Psoas muscle (tissue), 8 donors: ENCODE measurements around the gene ZNF260. TPM values are rescaled to one million over a fixed set of nuclear protein-coding genes. Genes with fewer than 3 reads are reported as not detected.
A peak's percentile ranks its signal among the peaks of the same experiment; 100 is the strongest.

Experiments used
- ATAC-seq, 4 donors: fragments of 200-7000 bp; cut with Tn5 transposase; one replicate each; pipeline ENCODE4 v1.9.1; 2020; ENCODE audit warnings: moderate library complexity in 3 of 4, mild to moderate bottlenecking in 2 of 4
- DNase-seq, 2 donors: peaks; one replicate each; pipeline ENCODE4 v3.0.0-alpha.2; 2020
- H3K27ac ChIP-seq: fragments of 200-600 bp; one replicate; pipeline ENCODE4 v1.8.0; 2022
- H3K27me3 ChIP-seq, 3 donors: fragments of 200-600 bp in 1 of 3; one replicate each; pipeline versions ENCODE4 v1.6.1 to v1.8.0; 2013 to 2022; ENCODE audit warnings: low read length in 2 of 3, mild to moderate bottlenecking in 2 of 3, moderate library complexity in 1 of 3; ENCODE audit not compliant: insufficient read depth in 3 of 3
- H3K36me3 ChIP-seq, 2 donors: fragments of 200-600 bp in 1 of 2; one replicate each; pipeline versions ENCODE4 v1.6.1 to v1.8.0; 2013 to 2022; ENCODE audit warnings: low read depth in 1 of 2, mild to moderate bottlenecking in 1 of 2, moderate library complexity in 1 of 2; ENCODE audit not compliant: insufficient read depth in 1 of 2
- H3K4me1 ChIP-seq: fragments of 200-600 bp; one replicate; pipeline ENCODE4 v1.8.0; 2022
- H3K4me3 ChIP-seq: fragments of 200-600 bp; one replicate; pipeline ENCODE4 v1.8.0; 2022; ENCODE audit warnings: mild to moderate bottlenecking
- H3K9me3 ChIP-seq: fragments of 200-600 bp; one replicate; pipeline ENCODE4 v1.8.0; 2022
- whole genome bisulfite sequencing, 3 donors: extraction: QIAGEN DNeasy Blood & Tissue Kit; methylation state at CpG; one replicate each; pipeline versions ENCODE4 v1.1.6 to v1.1.7; 2013; 5-methylcytosine and 5-hydroxymethylcytosine counted together
- intact Hi-C, 2 donors: fragments of 100-400 bp; cut with DNase I; formaldehyde crosslinking; loops; one replicate each; pipeline versions ENCODE4 v1.11.0 to v1.14.2; 2022
- polyA plus RNA-seq, 3 donors: library from polyadenylated mRNA; stranded (reverse); fragments of 200-250 nt; gene quantifications; one replicate each; pipeline ENCODE4 v1.2.3, GENCODE V29; 2013
- total RNA-seq, 4 donors: library from RNA; stranded (reverse); fragmentation: NEBNext Ultra II Directional in 2 of 4; extraction: Animal tissue kit (Norgen Biotek cat#: 25700) in 2 of 4; gene quantifications; one replicate each; pipeline versions ENCODE4 v1.2.1 to v1.2.4, GENCODE V29; 2021 to 2023
- TF ChIP-seq, protein P1 (sequence below): fragments of 200-600 bp; IDR thresholded peaks from one replicate; pipeline ENCODE4 v1.8.0; 2022; ENCODE audit warnings: antibody characterized with exemption
- donor health status: healthy with polysubstance abuse.
- donor health status: DM: no; HTN: no; CAD: no; lungs with moderate emphysema.
- donor health status: Bipolar disorder and iron deficiency.
- donor health status: healthy.
- donor health status: DM: yes; HTN: yes; CAD: no.
- donor health status: DM: no; HTN: no; CAD: no.
- donor health status: DM: no; HTN: no; CAD: no.
- donor health status: DM: yes; HTN: yes; CAD: no.

The ZNF260 gene
- total and polyA plus RNA-seq, 7 donors, result 1.2 to 5.6 (median 2.5) TPM

DNA sequence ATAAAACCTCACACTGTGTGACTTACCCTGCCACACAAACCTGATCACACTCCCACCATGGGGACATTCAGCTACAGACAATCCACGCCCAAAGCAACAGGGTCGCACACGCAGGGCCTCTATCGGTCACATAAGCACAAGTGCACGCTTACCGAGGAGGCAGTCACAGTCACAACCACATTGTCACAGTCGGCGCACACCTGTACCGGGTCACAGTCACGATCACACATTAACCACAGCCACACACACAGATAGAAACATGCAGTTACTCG, 39.3 kb downstream of the ZNF260 start:
- peak overlapping the region; percentile 96 for H3K27ac ChIP-seq
- H3K4me1 ChIP-seq, result peaks cover 9% of the 10 kb centered on the region
- DNase-seq, result peak in 1 of 2 donors; percentile 15
- peaks cover 22% of the 10 kb centered on the region for H3K9me3 ChIP-seq
- TF ChIP-seq, protein P1, sequence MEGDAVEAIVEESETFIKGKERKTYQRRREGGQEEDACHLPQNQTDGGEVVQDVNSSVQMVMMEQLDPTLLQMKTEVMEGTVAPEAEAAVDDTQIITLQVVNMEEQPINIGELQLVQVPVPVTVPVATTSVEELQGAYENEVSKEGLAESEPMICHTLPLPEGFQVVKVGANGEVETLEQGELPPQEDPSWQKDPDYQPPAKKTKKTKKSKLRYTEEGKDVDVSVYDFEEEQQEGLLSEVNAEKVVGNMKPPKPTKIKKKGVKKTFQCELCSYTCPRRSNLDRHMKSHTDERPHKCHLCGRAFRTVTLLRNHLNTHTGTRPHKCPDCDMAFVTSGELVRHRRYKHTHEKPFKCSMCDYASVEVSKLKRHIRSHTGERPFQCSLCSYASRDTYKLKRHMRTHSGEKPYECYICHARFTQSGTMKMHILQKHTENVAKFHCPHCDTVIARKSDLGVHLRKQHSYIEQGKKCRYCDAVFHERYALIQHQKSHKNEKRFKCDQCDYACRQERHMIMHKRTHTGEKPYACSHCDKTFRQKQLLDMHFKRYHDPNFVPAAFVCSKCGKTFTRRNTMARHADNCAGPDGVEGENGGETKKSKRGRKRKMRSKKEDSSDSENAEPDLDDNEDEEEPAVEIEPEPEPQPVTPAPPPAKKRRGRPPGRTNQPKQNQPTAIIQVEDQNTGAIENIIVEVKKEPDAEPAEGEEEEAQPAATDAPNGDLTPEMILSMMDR, result no peak
- peaks cover 0 to 8% of the 10 kb centered on the region in 2 donors for H3K36me3 ChIP-seq
- intact Hi-C loops, result loop anchor here in 1 of 2 donors (2.0 kb wide), 1 partner anchor 40 kb away; the partner anchor contains the start of gene ZNF260
- no peaks in the 10 kb centered on the region for H3K27me3 ChIP-seq
- H3K4me3 ChIP-seq, result peak overlapping the region; percentile 97
- ATAC-seq, result peak; percentile 17 to 29 (median 22)
- WGBS, 3 donors, result 0% methylated on average over 11 of the region's 11 CpGs

DNA sequence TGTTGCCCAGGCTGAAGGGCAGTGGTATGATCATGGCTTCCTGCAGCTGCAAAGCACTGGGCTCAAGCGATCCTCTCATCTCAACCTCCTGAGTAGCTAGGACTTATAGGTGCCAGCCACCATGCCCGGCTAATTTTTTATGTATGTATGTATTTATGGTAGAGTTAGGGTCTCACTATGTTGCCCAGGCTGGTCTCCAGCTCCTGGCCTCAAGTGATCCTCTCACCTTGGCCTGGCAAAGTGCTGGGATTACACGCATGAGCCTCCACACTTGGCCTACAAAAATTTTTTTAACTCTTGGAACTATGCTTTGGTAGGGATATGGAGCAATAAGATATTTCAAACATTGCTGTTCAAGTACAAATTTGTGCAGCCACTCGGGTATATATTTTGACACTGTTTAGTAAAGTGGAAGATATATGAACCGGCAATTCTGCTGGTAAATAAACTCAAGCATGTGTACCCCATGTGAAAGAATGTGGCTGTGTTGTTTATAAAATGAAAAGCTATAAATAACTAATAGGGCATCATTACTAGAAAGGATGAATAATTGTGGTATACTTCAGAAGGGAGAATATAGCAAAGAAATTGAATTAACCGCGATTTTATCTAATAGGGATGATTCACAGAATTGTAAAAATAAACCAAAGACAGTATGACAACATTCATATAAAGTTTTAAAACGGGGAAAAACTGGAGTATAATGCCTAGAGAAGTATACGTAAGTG, 39.8 kb downstream of the ZNF260 start:
- Histone ChIP-seq H3K9me3 (peaks cover 21% of the 10 kb centered on the region), H3K4me1 (peaks cover 9% of the 10 kb centered on the region), H3K27me3 (no peaks in the 10 kb centered on the region), H3K4me3 (peak overlapping the region; percentile 97), H3K36me3 (peaks cover 0 to 8% of the 10 kb centered on the region in 2 donors), H3K27ac (peak overlapping the region; percentile 96)
- TF ChIP-seq, protein P1, result no peak
- no peak for ATAC-seq
- no peak for DNase-seq
- intact Hi-C loops, result loop anchor here in 1 of 2 donors (2.0 kb wide), 1 partner anchor 41 kb away; the partner anchor contains the start of gene ZNF260
- 50 to 56% (median 51%) methylated on average over 9 of the region's 9 CpGs for WGBS, 3 donors

DNA sequence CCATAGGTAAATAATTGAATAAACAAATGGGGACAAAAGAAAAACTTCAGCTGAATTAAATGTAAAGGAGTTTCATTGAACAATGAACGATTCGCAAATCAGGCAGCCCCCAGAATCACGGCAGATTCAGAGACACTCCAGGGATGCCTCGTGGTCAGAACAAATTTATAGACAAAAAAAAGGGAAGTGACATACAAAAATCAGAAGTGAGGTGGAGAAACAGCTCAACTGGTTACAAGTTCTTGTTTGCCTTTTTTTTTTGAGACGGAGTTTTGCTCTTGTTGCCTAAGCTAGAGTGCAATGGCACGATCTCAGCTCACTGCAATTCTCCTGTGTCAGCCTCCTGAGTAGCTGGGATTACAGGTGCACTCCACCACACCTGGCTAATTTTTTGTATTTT, 44.4 kb downstream of the ZNF260 start:
- 96 to 98% (median 97%) methylated on average over 6 of the region's 6 CpGs for WGBS, 3 donors
- DNase-seq (no peak), ATAC-seq (no peak)
- Histone ChIP-seq H3K4me3 (no peak overlapping the region), H3K36me3 (peaks cover 0 to 17% of the 10 kb centered on the region in 2 donors), H3K4me1 (peaks cover 8% of the 10 kb centered on the region), H3K9me3 (peaks cover 29% of the 10 kb centered on the region), H3K27me3 (no peaks in the 10 kb centered on the region), H3K27ac (no peak overlapping the region)
- intact Hi-C loops, result no loop called here
- TF ChIP-seq, protein P1, result no peak

DNA sequence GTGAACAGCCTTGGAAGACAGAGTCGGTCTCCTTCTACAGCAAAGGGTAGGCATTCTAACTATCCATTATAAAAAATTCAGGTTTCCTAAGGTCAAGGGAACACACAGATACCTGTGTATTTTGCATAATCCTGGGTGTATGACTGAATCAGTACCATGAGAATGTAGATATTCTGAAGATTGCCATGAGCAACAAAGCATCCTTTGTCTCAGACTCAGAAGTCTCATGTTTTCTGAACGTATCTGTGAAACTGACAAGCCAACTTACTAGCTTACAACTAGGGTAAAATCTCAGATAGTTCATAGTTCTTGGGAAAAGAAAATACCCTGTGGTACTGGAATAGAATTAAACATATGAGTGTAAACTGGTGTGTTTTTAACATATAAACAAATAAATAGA, 45.2 kb downstream of the ZNF260 start:
- Histone ChIP-seq H3K27ac (no peak overlapping the region), H3K36me3 (peaks cover 0 to 17% of the 10 kb centered on the region in 2 donors), H3K9me3 (peaks cover 29% of the 10 kb centered on the region), H3K4me3 (no peak overlapping the region), H3K4me1 (peaks cover under 1% of the 10 kb centered on the region), H3K27me3 (no peaks in the 10 kb centered on the region)
- ATAC-seq (no peak), DNase-seq (no peak)
- TF ChIP-seq, protein P1, result no peak
- 87 to 95% (median 91%) methylated on average over 2 of the region's 2 CpGs for WGBS, 3 donors
- intact Hi-C loops, result no loop called here

Other genes starting within 250 kb of the ZNF260 start
- gene ZFP14, start 149.1 kb downstream of the ZNF260 start, total RNA-seq, result 1 to 10 TPM in 1 of 4 donors, under 1 TPM in 3; 0.69 to 3.5 (median 0.91) TPM
- 1 to 10 TPM in 1 of 3 donors, under 1 TPM in 2; 0.24 to 2.5 (median 0.55) TPM for gene ZFP14, start 149.1 kb downstream of the ZNF260 start, polyA plus RNA-seq
- gene ZFP82, start 109.6 kb downstream of the ZNF260 start, total RNA-seq, result 1 to 10 TPM in 3 of 4 donors, under 1 TPM in 1; 0.55 to 2.1 (median 1.4) TPM
- gene ZFP82, start 109.6 kb downstream of the ZNF260 start, polyA plus RNA-seq, result 1 to 10 TPM in 2 of 3 donors, under 1 TPM in 1; 1.00 to 1.2 (median 1.1) TPM
- gene ZNF566, start 38.7 kb downstream of the ZNF260 start, total RNA-seq, result 1 to 10 TPM; 5.2 to 8.0 (median 6.1) TPM
- 1 to 10 TPM; 2.4 to 9.0 (median 2.9) TPM for gene ZNF566, start 38.7 kb downstream of the ZNF260 start, polyA plus RNA-seq
- gene ZNF529, start 45.0 kb upstream of the ZNF260 start, total RNA-seq, result 10 to 100 TPM in 1 of 4 donors, 1 to 10 TPM in 3; 6.1 to 10.4 (median 8.1) TPM
- gene ZNF529, start 45.0 kb upstream of the ZNF260 start, polyA plus RNA-seq, result 1 to 10 TPM; 2.3 to 5.4 (median 3.1) TPM
- gene ZNF382, start 77.0 kb upstream of the ZNF260 start, total RNA-seq, result 1 to 10 TPM in 3 of 4 donors, under 1 TPM in 1; 0.61 to 6.7 (median 2.4) TPM
- 1 to 10 TPM in 2 of 3 donors, under 1 TPM in 1; 0.77 to 1.5 (median 1.2) TPM for gene ZNF382, start 77.0 kb upstream of the ZNF260 start, polyA plus RNA-seq
- 1 to 10 TPM; 2.0 to 5.1 (median 2.2) TPM for gene ZNF461, start 138.6 kb upstream of the ZNF260 start, total RNA-seq
- 1 to 10 TPM; 1.6 to 5.7 (median 1.7) TPM for gene ZNF461, start 138.6 kb upstream of the ZNF260 start, polyA plus RNA-seq
- gene ZNF567, start 159.3 kb upstream of the ZNF260 start, total RNA-seq, result 1 to 10 TPM; 1.8 to 3.6 (median 2.3) TPM
- 1 to 10 TPM in 2 of 3 donors, under 1 TPM in 1; 0.73 to 3.0 (median 2.0) TPM for gene ZNF567, start 159.3 kb upstream of the ZNF260 start, polyA plus RNA-seq
- gene ZNF850, start 244.5 kb upstream of the ZNF260 start, total RNA-seq, result 1 to 10 TPM in 1 of 4 donors, under 1 TPM in 3; 0.27 to 1.1 (median 0.61) TPM
- under 1 TPM; 0.10 to 0.29 (median 0.14) TPM for gene ZNF850, start 244.5 kb upstream of the ZNF260 start, polyA plus RNA-seq